ENCODE measurements around the gene ADPRHL1. TPM values are rescaled to one million over a fixed set of nuclear protein-coding genes. Genes with fewer than 3 reads are reported as not detected.

The ADPRHL1 gene
- total RNA-seq, 1 experiment from 2014 or later = 11.5 TPM

DNA sequence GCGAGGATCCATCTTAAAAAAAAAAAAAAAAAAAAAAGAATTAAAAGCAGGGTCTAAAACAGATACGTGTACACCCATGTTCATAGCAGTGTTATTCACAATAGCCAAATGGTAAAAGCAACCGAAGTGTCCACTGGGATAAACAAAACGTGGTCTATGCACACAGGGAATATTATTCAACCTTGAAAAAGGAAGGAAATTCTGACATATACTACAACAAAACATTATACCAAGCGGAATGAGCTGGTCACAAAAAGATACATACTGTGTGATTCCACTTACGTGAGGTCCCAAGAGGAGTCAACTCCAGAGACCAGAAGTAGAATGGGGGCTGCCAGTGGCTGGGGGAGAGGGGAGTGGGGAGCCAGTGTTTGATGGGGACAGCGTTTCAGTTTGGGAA, 14.7 kb upstream of the ADPRHL1 start:
- BruUV-seq (replicated peaks) = no TSS peak
- Histone ChIP-seq H3K9me3 (ENCODE audit: insufficient read depth, low read depth) (no peaks in the 10 kb centered on the region), H2AFZ (no peak overlapping the region), H4K20me1 (ENCODE audit: insufficient read depth) (no peaks in the 10 kb centered on the region; the same call in 1 of the 2 replicates), H3K4me3 (no peak overlapping the region), H3F3A (ENCODE audit: insufficient read depth, low read depth) (no peaks in the 10 kb centered on the region; the same call in 1 of the 2 replicates), H3K36me3 (ENCODE audit: low read depth) (0 out of 2 replicates have a peak, but pooled peaks cover 13% of the 10 kb centered on the region), H3K27ac (no peak overlapping the region), H3K9me2 (ENCODE audit: insufficient read depth) (no peaks in the 10 kb centered on the region), H3K4me2 (no peak overlapping the region), H3K79me2 (ENCODE audit: low read depth) (no peaks in the 10 kb centered on the region), H3K27me3 (ENCODE audit: insufficient read depth, low read depth) (no peaks in the 10 kb centered on the region), H3K4me1 (replicated peaks; ENCODE audit: insufficient read depth) (no peaks in the 10 kb centered on the region)
- no peak for DNase-seq
- POLR2A ChIA-PET (ENCODE audit: unreplicated experiment) = no interaction called here
- TF ChIP-seq, protein P1, sequence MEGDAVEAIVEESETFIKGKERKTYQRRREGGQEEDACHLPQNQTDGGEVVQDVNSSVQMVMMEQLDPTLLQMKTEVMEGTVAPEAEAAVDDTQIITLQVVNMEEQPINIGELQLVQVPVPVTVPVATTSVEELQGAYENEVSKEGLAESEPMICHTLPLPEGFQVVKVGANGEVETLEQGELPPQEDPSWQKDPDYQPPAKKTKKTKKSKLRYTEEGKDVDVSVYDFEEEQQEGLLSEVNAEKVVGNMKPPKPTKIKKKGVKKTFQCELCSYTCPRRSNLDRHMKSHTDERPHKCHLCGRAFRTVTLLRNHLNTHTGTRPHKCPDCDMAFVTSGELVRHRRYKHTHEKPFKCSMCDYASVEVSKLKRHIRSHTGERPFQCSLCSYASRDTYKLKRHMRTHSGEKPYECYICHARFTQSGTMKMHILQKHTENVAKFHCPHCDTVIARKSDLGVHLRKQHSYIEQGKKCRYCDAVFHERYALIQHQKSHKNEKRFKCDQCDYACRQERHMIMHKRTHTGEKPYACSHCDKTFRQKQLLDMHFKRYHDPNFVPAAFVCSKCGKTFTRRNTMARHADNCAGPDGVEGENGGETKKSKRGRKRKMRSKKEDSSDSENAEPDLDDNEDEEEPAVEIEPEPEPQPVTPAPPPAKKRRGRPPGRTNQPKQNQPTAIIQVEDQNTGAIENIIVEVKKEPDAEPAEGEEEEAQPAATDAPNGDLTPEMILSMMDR (conservative IDR thresholded peaks at IDR 0.05) = no peak
- no peak for TF ChIP-seq EZH2 (IDR thresholded peaks at IDR 0.05; ENCODE audit: low read depth)
- intact Hi-C loops (cut with micrococcal nuclease; ENCODE audit: unreplicated experiment) = no loop called here
- CTCF ChIA-PET = no interaction called here

DNA sequence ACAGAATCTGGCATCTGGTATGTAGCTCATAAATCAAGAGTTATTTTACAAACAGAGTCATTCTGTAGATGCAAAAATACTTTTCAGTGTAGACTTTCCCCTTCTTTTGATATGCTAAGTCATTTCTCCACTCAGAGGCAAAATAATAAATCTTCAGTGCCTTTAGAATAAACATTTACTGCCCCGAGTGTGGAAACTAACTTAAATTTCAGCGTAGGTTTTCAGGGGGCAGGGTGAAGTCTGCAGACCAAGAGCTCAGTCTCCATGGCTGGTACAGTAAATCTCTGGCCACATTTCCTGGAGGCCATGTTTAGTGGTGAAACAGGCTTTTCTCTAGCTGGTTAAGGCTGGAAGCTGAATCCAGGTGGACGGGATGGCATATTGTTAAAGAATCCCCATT, 13.1 kb upstream of the ADPRHL1 start:
- Histone ChIP-seq H3K4me2 (no peak overlapping the region), H3K36me3 (ENCODE audit: low read depth) (0 out of 2 replicates have a peak, but pooled peaks cover 13% of the 10 kb centered on the region), H3K9me3 (ENCODE audit: insufficient read depth, low read depth) (no peaks in the 10 kb centered on the region), H3K27ac (no peak overlapping the region), H2AFZ (no peak overlapping the region), H3K4me3 (no peak overlapping the region), H3F3A (ENCODE audit: insufficient read depth, low read depth) (no peaks in the 10 kb centered on the region; the same call in 1 of the 2 replicates), H3K4me1 (replicated peaks; ENCODE audit: insufficient read depth) (no peaks in the 10 kb centered on the region), H3K9me2 (ENCODE audit: insufficient read depth) (no peaks in the 10 kb centered on the region), H3K27me3 (ENCODE audit: insufficient read depth, low read depth) (no peaks in the 10 kb centered on the region), H4K20me1 (ENCODE audit: insufficient read depth) (peaks cover 4% of the 10 kb centered on the region; the same call in 1 of the 2 replicates), H3K79me2 (ENCODE audit: low read depth) (no peaks in the 10 kb centered on the region)
- ChIA-PET POLR2A (ENCODE audit: unreplicated experiment) (no interaction called here), CTCF (no interaction called here)
- intact Hi-C loops (cut with micrococcal nuclease; ENCODE audit: unreplicated experiment) = no loop called here
- TF ChIP-seq EZH2 (IDR thresholded peaks at IDR 0.05; ENCODE audit: low read depth) = no peak
- TF ChIP-seq, protein P1 (conservative IDR thresholded peaks at IDR 0.05) = no peak
- DNase-seq = no peak
- BruUV-seq (replicated peaks) = no TSS peak

DNA sequence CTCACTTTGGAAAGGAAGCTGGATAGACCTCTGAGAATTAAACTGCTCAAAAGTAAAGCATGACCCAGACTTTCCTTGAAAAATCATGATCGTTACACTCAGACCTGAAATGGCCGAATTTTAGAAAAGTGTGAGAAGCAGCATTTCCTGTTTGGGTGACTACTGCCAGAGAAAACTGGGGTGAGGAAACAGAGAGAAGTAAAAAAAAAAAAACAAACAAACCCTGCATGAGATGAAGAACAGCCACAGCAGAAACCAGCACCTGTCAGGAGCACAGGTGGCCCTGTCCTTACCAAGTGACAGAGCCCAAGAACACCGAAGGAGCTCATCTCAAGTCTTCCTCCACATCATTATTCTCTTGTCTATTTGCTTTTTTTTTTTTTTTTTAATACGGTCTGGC, 12.0 kb upstream of the ADPRHL1 start:
- CTCF ChIA-PET = no interaction called here
- 0 out of 2 replicates have a peak, but pooled peaks cover 13% of the 10 kb centered on the region for H3K36me3 ChIP-seq (ENCODE audit: low read depth)
- no peaks in the 10 kb centered on the region for H3K9me2 ChIP-seq (ENCODE audit: insufficient read depth)
- intact Hi-C loops (cut with micrococcal nuclease; ENCODE audit: unreplicated experiment) = no loop called here
- H3F3A ChIP-seq (ENCODE audit: insufficient read depth, low read depth) = no peaks in the 10 kb centered on the region; the same call in 1 of the 2 replicates
- no peak overlapping the region for H3K4me2 ChIP-seq
- POLR2A ChIA-PET (ENCODE audit: unreplicated experiment) = no interaction called here
- H3K79me2 ChIP-seq (ENCODE audit: low read depth) = no peaks in the 10 kb centered on the region
- H3K27me3 ChIP-seq (ENCODE audit: insufficient read depth, low read depth) = no peaks in the 10 kb centered on the region
- no peaks in the 10 kb centered on the region for H3K4me1 ChIP-seq (replicated peaks; ENCODE audit: insufficient read depth)
- H3K4me3 ChIP-seq = no peak overlapping the region
- peaks cover 4% of the 10 kb centered on the region; the same call in 1 of the 2 replicates for H4K20me1 ChIP-seq (ENCODE audit: insufficient read depth)
- DNase-seq = no peak
- no peak overlapping the region for H3K27ac ChIP-seq
- no TSS peak for BruUV-seq (replicated peaks)
- TF ChIP-seq EZH2 (IDR thresholded peaks at IDR 0.05; ENCODE audit: low read depth) = no peak
- TF ChIP-seq, protein P1 (conservative IDR thresholded peaks at IDR 0.05) = no peak
- no peak overlapping the region for H2AFZ ChIP-seq
- H3K9me3 ChIP-seq (ENCODE audit: insufficient read depth, low read depth) = no peaks in the 10 kb centered on the region
